ENCODE measurements around the gene ATPAF1. TPM values are rescaled to one million over a fixed set of nuclear protein-coding genes. Genes with fewer than 3 reads are reported as not detected.

ATPAF1 gene
- total RNA-seq, 1 experiment from 2014 or later = 50.3 TPM

DNA sequence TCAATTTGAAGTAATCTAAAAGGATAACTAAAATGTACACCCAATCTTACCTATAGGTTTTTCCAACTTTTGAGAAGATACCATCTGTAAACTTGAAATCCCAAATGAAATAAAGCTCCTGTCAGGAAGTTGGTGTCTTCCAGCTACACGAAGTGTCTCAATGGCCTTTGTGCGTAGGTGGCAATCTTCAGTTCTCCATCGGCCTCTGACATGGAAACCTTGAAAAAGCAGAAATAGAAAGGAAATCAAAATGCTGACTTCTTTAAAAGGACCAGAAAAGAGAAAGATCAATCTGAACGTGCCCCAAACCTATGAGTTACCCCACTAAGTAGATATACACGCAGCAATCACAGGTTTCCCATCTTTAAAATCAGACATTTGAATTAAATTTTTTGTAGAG, 74.1 kb downstream of the ATPAF1 start:
- POLR2A ChIA-PET (ENCODE audit: unreplicated experiment) = interaction anchor here (0.6 kb wide), 1 partner anchor 22 kb away, joined by 5 read pairs; the partner anchor contains the start of gene MOB3C
- peaks cover 27% of the 10 kb centered on the region for H3K36me3 ChIP-seq (ENCODE audit: low read depth)
- H4K20me1 ChIP-seq (ENCODE audit: insufficient read depth) = no peaks in the 10 kb centered on the region
- no peak overlapping the region for H3K27ac ChIP-seq
- no peak overlapping the region for H3K4me2 ChIP-seq
- intact Hi-C loops (cut with micrococcal nuclease; ENCODE audit: unreplicated experiment) = no loop called here
- H3K4me3 ChIP-seq = no peak overlapping the region
- no peak for DNase-seq
- no peaks in the 10 kb centered on the region for H3K4me1 ChIP-seq (replicated peaks; ENCODE audit: insufficient read depth)
- CTCF ChIA-PET = no interaction called here
- H2AFZ ChIP-seq = no peak overlapping the region
- H3K79me2 ChIP-seq (ENCODE audit: low read depth) = peaks cover 7% of the 10 kb centered on the region; the same call in 1 of the 2 replicates
- H3F3A ChIP-seq (ENCODE audit: insufficient read depth, low read depth) = no peaks in the 10 kb centered on the region
- no peaks in the 10 kb centered on the region for H3K9me2 ChIP-seq (ENCODE audit: insufficient read depth)
- H3K9me3 ChIP-seq (ENCODE audit: insufficient read depth, low read depth) = no peaks in the 10 kb centered on the region
- TF ChIP-seq EZH2 (IDR thresholded peaks at IDR 0.05; ENCODE audit: low read depth) = no peak
- TF ChIP-seq, protein P1, sequence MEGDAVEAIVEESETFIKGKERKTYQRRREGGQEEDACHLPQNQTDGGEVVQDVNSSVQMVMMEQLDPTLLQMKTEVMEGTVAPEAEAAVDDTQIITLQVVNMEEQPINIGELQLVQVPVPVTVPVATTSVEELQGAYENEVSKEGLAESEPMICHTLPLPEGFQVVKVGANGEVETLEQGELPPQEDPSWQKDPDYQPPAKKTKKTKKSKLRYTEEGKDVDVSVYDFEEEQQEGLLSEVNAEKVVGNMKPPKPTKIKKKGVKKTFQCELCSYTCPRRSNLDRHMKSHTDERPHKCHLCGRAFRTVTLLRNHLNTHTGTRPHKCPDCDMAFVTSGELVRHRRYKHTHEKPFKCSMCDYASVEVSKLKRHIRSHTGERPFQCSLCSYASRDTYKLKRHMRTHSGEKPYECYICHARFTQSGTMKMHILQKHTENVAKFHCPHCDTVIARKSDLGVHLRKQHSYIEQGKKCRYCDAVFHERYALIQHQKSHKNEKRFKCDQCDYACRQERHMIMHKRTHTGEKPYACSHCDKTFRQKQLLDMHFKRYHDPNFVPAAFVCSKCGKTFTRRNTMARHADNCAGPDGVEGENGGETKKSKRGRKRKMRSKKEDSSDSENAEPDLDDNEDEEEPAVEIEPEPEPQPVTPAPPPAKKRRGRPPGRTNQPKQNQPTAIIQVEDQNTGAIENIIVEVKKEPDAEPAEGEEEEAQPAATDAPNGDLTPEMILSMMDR (conservative IDR thresholded peaks at IDR 0.05) = no peak
- H3K27me3 ChIP-seq (ENCODE audit: insufficient read depth, low read depth) = no peaks in the 10 kb centered on the region
- no TSS peak for BruUV-seq (replicated peaks)

DNA sequence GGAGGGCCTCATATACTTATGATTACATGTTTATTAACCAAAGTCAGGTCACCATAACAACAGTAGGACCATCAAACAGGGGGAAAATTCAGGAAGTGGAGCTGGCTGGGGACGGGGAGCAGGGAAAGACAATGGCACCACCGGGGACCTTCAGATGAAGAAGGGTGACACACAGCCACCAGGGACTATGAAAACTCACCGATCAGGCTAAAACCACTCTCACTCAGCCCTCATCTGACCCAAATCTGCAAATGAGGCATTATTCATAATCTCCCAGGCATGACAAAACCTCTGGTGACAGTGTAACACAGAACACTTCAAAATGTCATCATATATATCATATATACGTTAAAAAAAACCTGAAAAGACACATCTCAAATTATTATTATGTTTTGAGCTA, 75.3 kb downstream of the ATPAF1 start:
- peaks cover 5% of the 10 kb centered on the region; the same call in 1 of the 2 replicates for H3K79me2 ChIP-seq (ENCODE audit: low read depth)
- H3K36me3 ChIP-seq (ENCODE audit: low read depth) = peaks cover 27% of the 10 kb centered on the region
- H3F3A ChIP-seq (ENCODE audit: insufficient read depth, low read depth) = no peaks in the 10 kb centered on the region
- ChIA-PET POLR2A (ENCODE audit: unreplicated experiment) (no interaction called here), CTCF (no interaction called here)
- no TSS peak for BruUV-seq (replicated peaks)
- intact Hi-C loops (cut with micrococcal nuclease; ENCODE audit: unreplicated experiment) = no loop called here
- DNase-seq = no peak
- no peaks in the 10 kb centered on the region for H4K20me1 ChIP-seq (ENCODE audit: insufficient read depth)
- H3K4me3 ChIP-seq = no peak overlapping the region
- H3K9me3 ChIP-seq (ENCODE audit: insufficient read depth, low read depth) = no peaks in the 10 kb centered on the region
- no peaks in the 10 kb centered on the region for H3K4me1 ChIP-seq (replicated peaks; ENCODE audit: insufficient read depth)
- no peak overlapping the region for H2AFZ ChIP-seq
- TF ChIP-seq, protein P1 (conservative IDR thresholded peaks at IDR 0.05) = no peak
- TF ChIP-seq EZH2 (IDR thresholded peaks at IDR 0.05; ENCODE audit: low read depth) = no peak
- no peak overlapping the region for H3K4me2 ChIP-seq
- no peak overlapping the region for H3K27ac ChIP-seq
- H3K27me3 ChIP-seq (ENCODE audit: insufficient read depth, low read depth) = no peaks in the 10 kb centered on the region
- H3K9me2 ChIP-seq (ENCODE audit: insufficient read depth) = no peaks in the 10 kb centered on the region

DNA sequence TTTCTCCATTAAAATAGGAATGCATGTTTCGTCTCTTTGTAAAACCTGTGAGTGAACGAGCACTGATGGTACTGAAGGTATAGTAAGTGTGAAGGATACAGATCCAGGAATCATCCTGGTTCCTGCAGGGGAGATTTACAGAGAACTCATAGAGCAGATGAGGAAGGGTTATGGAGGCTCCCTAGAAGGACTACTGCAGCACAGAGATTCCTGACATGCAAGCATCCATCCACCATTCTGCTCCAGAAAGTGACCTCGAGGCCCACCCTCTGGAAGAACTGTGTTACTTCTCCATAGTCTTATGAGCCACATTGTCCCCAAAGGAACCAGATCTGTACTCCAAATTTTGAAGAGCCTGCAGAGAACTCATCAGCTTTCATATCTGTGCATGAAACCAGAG, 78.6 kb downstream of the ATPAF1 start:
- H3K9me2 ChIP-seq (ENCODE audit: insufficient read depth) = no peaks in the 10 kb centered on the region
- H3K36me3 ChIP-seq (ENCODE audit: low read depth) = peaks cover 24% of the 10 kb centered on the region
- H3K27me3 ChIP-seq (ENCODE audit: insufficient read depth, low read depth) = no peaks in the 10 kb centered on the region
- ChIA-PET POLR2A (ENCODE audit: unreplicated experiment) (interaction anchor here (0.7 kb wide), 1 partner anchor 169 kb away, joined by 6 read pairs; no protein-coding TSS in a partner anchor), CTCF (interaction anchor here (0.6 kb wide), 1 partner anchor 221 kb away, joined by 3 read pairs; no protein-coding TSS in a partner anchor)
- no peak overlapping the region for H2AFZ ChIP-seq
- no peak overlapping the region for H3K27ac ChIP-seq
- no peaks in the 10 kb centered on the region for H3K9me3 ChIP-seq (ENCODE audit: insufficient read depth, low read depth)
- TF ChIP-seq, protein P1 (conservative IDR thresholded peaks at IDR 0.05) = no peak
- no peak for TF ChIP-seq EZH2 (IDR thresholded peaks at IDR 0.05; ENCODE audit: low read depth)
- no peaks in the 10 kb centered on the region for H4K20me1 ChIP-seq (ENCODE audit: insufficient read depth)
- intact Hi-C loops (cut with micrococcal nuclease; ENCODE audit: unreplicated experiment) = no loop called here
- no peak overlapping the region for H3K4me2 ChIP-seq
- BruUV-seq (replicated peaks) = no TSS peak
- H3F3A ChIP-seq (ENCODE audit: insufficient read depth, low read depth) = no peaks in the 10 kb centered on the region
- H3K4me1 ChIP-seq (replicated peaks; ENCODE audit: insufficient read depth) = no peaks in the 10 kb centered on the region
- no peak overlapping the region for H3K4me3 ChIP-seq
- H3K79me2 ChIP-seq (ENCODE audit: low read depth) = no peaks in the 10 kb centered on the region
- no peak for DNase-seq
